Esophagus squamous epithelium (tissue), 4 donors: ENCODE data around the gene DSC3.

ENCODE experiments used
- CTCF ChIP-seq, 6 experiments: fragments of 450-650 bp in 4 of 6; fragments of 200-600 bp in 2 of 6; sonication (generic) in 2 of 6; IDR thresholded peaks; one replicate each; pipeline ENCODE4 v1.5.1; 2016 to 2019; ENCODE audit warnings: antibody characterized with exemption in 6 of 6, mild to moderate bottlenecking in 4 of 6, moderate library complexity in 4 of 6
- POLR2A ChIP-seq, 4 donors: fragments of 450-650 bp; IDR thresholded peaks; one replicate each; pipeline ENCODE4 v1.6.1; 2017; ENCODE audit warnings: antibody characterized with exemption in 4 of 4, mild to moderate bottlenecking in 4 of 4, moderate library complexity in 3 of 4

- TF ChIP-seq CTCF (IDR thresholded peaks at IDR 0.05): no peak
- TF ChIP-seq POLR2A (IDR thresholded peaks at IDR 0.05): no peak
These were observed 97.6 kb downstream of the DSC3 start for GRCh38 chr18:30944773-30945417.
